HG03097 (cell line): ENCODE data around the gene CLDN19.
"Not testable (repeated sequence)": the region's sequence is repeated elsewhere in the genome, so short reads cannot be mapped to it uniquely, and the experiment has no call there.

Experiments used
- ATAC-seq: cut with Tn5 transposase; IDR thresholded peaks from one replicate; pipeline ENCODE4 v1.9.1; 2021; ENCODE audit not compliant: unreplicated experiment, low FRiP score

Gene CLDN19

GRCh38 chr1:42741706-42742105 lies 1.7 kb upstream of the CLDN19 start:
- ATAC-seq, result no peak

GRCh38 chr1:42740851-42741580 lies 980 bp upstream of the CLDN19 start:
- no peak for ATAC-seq

- no peak for ATAC-seq
These were observed 1.3 kb downstream of the CLDN19 start for GRCh38 chr1:42738678-42739226.

- ATAC-seq, result no peak
These were observed 1.9 kb downstream of the CLDN19 start for GRCh38 chr1:42737986-42738677.

GRCh38 chr1:42737257-42737656 lies 2.8 kb downstream of the CLDN19 start:
- ATAC-seq, result no peak

GRCh38 chr1:42736571-42737200 lies 3.4 kb downstream of the CLDN19 start:
- no peak for ATAC-seq

GRCh38 chr1:42736152-42736551 lies 3.9 kb downstream of the CLDN19 start:
- ATAC-seq, result no peak

- ATAC-seq, result no peak
These were observed 4.4 kb downstream of the CLDN19 start for GRCh38 chr1:42735477-42736105.

GRCh38 chr1:42735056-42735455 lies 5.0 kb downstream of the CLDN19 start:
- no peak for ATAC-seq

- no peak for ATAC-seq
These were observed 5.6 kb downstream of the CLDN19 start for GRCh38 chr1:42734201-42735035.

GRCh38 chr1:42733415-42734200 lies 6.4 kb downstream of the CLDN19 start:
- no peak for ATAC-seq

- ATAC-seq, result no peak
These were observed 7.8 kb downstream of the CLDN19 start for GRCh38 chr1:42732126-42732680.

GRCh38 chr1:42731585-42731984 lies 8.5 kb downstream of the CLDN19 start:
- ATAC-seq, result no peak

- no peak for ATAC-seq
These were observed 9.0 kb downstream of the CLDN19 start for GRCh38 chr1:42730988-42731387.

- no peak for ATAC-seq
These were observed 10.0 kb downstream of the CLDN19 start for GRCh38 chr1:42730002-42730401.

GRCh38 chr1:42725820-42726219 lies 14.2 kb downstream of the CLDN19 start:
- not testable (repeated sequence) for ATAC-seq

- no peak for ATAC-seq
These were observed 16.5 kb downstream of the CLDN19 start for GRCh38 chr1:42723511-42723910.

GRCh38 chr1:42722403-42722802 lies 17.6 kb downstream of the CLDN19 start:
- not testable (repeated sequence) for ATAC-seq

GRCh38 chr1:42721926-42722325 lies 18.1 kb downstream of the CLDN19 start:
- no peak for ATAC-seq
